Small intestine (tissue), 7 donors: ENCODE results near the gene CLEC18B. TPM values are rescaled to one million over a fixed set of nuclear protein-coding genes. Genes with fewer than 3 reads are reported as not detected.
A peak's percentile ranks its signal among the peaks of the same experiment; 100 is the strongest.

Source experiments
- DNase-seq, 2 donors: peaks; one replicate each; pipeline versions ENCODE4 v3.0.0 to v3.0.0-alpha.2; 2013
- FAIRE-seq: peaks from 2 replicates; lab custom pipeline; 2012; peaks lifted over from hg19 to GRCh38; lab: Jason Lieb, UNC
- H3K27ac ChIP-seq, 3 donors: one replicate each; pipeline ENCODE4 v1.5.1; 2013; ENCODE audit warnings: low read length in 2 of 3, mild to moderate bottlenecking in 2 of 3, control low read depth in 1 of 3, inconsistent platforms in 1 of 3, low read depth in 1 of 3, moderate library complexity in 1 of 3
- H3K27me3 ChIP-seq, 3 donors: one replicate each; pipeline ENCODE4 v1.6.1; 2013; ENCODE audit warnings: low read length in 3 of 3, inconsistent platforms in 1 of 3; ENCODE audit not compliant: control insufficient read depth in 3 of 3, insufficient read depth in 3 of 3
- H3K36me3 ChIP-seq, 3 donors: one replicate each; pipeline ENCODE4 v1.6.1; 2013; ENCODE audit warnings: low read length in 3 of 3, inconsistent platforms in 1 of 3, low read depth in 1 of 3, mild to moderate bottlenecking in 1 of 3, moderate library complexity in 1 of 3; ENCODE audit not compliant: control insufficient read depth in 3 of 3, insufficient read depth in 2 of 3
- H3K4me1 ChIP-seq, 3 donors: one replicate each; pipeline ENCODE4 v1.6.1; 2013; ENCODE audit warnings: low read length in 2 of 3, inconsistent platforms in 1 of 3, low read depth in 1 of 3, mild to moderate bottlenecking in 1 of 3, moderate library complexity in 1 of 3; ENCODE audit not compliant: control insufficient read depth in 3 of 3, insufficient read depth in 2 of 3
- H3K4me3 ChIP-seq, 3 donors: one replicate each; pipeline ENCODE4 v1.5.1; 2013; ENCODE audit warnings: low read length in 3 of 3, control low read depth in 1 of 3, inconsistent platforms in 1 of 3, low read depth in 1 of 3, mild to moderate bottlenecking in 1 of 3, moderate library complexity in 1 of 3
- H3K9me3 ChIP-seq, 2 donors: one replicate each; pipeline ENCODE4 v1.6.1; 2013; ENCODE audit warnings: low read depth in 1 of 2, low read length in 1 of 2; ENCODE audit not compliant: control insufficient read depth in 2 of 2, insufficient read depth in 1 of 2
- whole genome bisulfite sequencing, 3 donors: extraction: QIAGEN DNeasy Blood & Tissue Kit; methylation state at CpG; one replicate each; pipeline ENCODE4 v1.1.7; 2013; 5-methylcytosine and 5-hydroxymethylcytosine counted together
- polyA plus RNA-seq, 4 donors: library from polyadenylated mRNA; stranded (reverse) in 3 of 4; unstranded in 1 of 4; fragments of 200-250 nt in 3 of 4; fragments of 120-200 nt in 1 of 4; gene quantifications; one replicate each; pipeline versions ENCODE4 v1.2.1 to v1.2.3, GENCODE V29; 2013
- donor health status: healthy with polysubstance abuse.
- donor health status: control.
- donor health status: control.
- donor health status: Bipolar disorder and iron deficiency.
- donor health status: healthy.

Gene CLEC18B
- polyA plus RNA-seq, 4 donors = 0.92 to 4.5 (median 1.4) TPM

GRCh38 chr16:74462361-74462760, 41.1 kb upstream of the CLEC18B start:
- Histone ChIP-seq H3K27me3 (no peaks in the 10 kb centered on the region), H3K36me3 (peaks cover 14 to 70% (median 47%) of the 10 kb centered on the region in 3 donors), H3K9me3 (no peaks in the 10 kb centered on the region), H3K4me3 (no peak overlapping the region), H3K4me1 (no peaks in the 10 kb centered on the region), H3K27ac (no peak overlapping the region)
- DNase-seq (no peak), FAIRE-seq (no peak)
- 94 to 96% (median 96%) methylated on average over 4 of the region's 4 CpGs for WGBS, 3 donors

- no peaks in the 10 kb centered on the region for H3K27me3 ChIP-seq
- H3K36me3 ChIP-seq = peaks cover 14 to 75% (median 48%) of the 10 kb centered on the region in 3 donors
- FAIRE-seq (no peak), DNase-seq (no peak)
- H3K27ac ChIP-seq = no peak overlapping the region
- WGBS, 3 donors = 93 to 95% (median 94%) methylated on average over 9 of the region's 9 CpGs
- H3K4me3 ChIP-seq = no peak overlapping the region
- H3K4me1 ChIP-seq = no peaks in the 10 kb centered on the region
- no peaks in the 10 kb centered on the region for H3K9me3 ChIP-seq
Measured at GRCh38 chr16:74461826-74462225, 40.5 kb upstream of the CLEC18B start.

- WGBS, 3 donors = 88 to 95% (median 92%) methylated on average over 7 of the region's 7 CpGs
- H3K4me1 ChIP-seq = no peaks in the 10 kb centered on the region
- FAIRE-seq (no peak), DNase-seq (no peak)
- no peaks in the 10 kb centered on the region for H3K27me3 ChIP-seq
- H3K36me3 ChIP-seq = peaks cover 17 to 78% (median 52%) of the 10 kb centered on the region in 3 donors
- no peak overlapping the region for H3K27ac ChIP-seq
- no peak overlapping the region for H3K4me3 ChIP-seq
- no peaks in the 10 kb centered on the region for H3K9me3 ChIP-seq
Measured at GRCh38 chr16:74460542-74460941, 39.3 kb upstream of the CLEC18B start.

GRCh38 chr16:74456290-74456625, 35.0 kb upstream of the CLEC18B start:
- FAIRE-seq = no peak
- DNase-seq = no peak
- Histone ChIP-seq H3K27me3 (no peaks in the 10 kb centered on the region), H3K4me3 (no peak overlapping the region), H3K4me1 (peaks cover 0 to 8% (median 0%) of the 10 kb centered on the region in 3 donors), H3K9me3 (no peaks in the 10 kb centered on the region), H3K27ac (peak overlapping the region in 1 of 3 donors; percentile 2), H3K36me3 (peaks cover 22 to 84% (median 27%) of the 10 kb centered on the region in 3 donors)
- 93 to 96% (median 96%) methylated on average over 16 of the region's 16 CpGs for WGBS, 3 donors

DNA sequence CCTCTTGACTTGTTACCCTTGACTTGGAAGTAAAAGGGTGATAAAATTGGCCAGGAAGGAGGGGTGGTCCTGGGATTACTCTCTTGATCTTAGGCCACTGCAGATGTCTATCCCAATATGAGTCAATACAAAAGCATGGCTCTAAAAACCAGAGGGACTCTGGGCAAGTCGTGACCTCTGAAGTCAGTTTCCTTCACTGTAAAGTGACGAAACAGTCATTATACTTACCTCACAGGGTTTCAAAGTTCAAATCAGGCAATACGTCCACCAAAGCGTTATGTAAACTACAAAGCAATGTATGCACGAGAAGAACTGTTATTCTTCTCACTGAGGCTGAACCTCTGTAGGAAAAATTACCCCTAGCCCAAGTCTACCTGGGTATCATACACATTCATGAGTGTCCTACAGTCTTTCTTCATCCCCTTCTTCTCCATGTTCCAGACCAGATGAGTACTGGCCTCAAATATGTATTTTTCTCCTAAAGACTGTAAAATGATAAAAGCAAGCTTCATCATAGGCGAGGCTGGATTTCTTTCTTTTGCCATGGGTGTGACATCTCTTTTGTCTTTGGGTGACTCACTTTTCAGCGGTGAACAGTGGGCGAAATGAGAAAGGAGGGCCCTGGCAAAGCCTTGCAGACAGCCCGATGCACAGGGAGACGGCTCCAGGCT, 34.5 kb upstream of the CLEC18B start:
- H3K27me3 ChIP-seq = no peaks in the 10 kb centered on the region
- H3K9me3 ChIP-seq = no peaks in the 10 kb centered on the region
- no peak overlapping the region for H3K4me3 ChIP-seq
- H3K4me1 ChIP-seq = peaks cover 0 to 8% (median 0%) of the 10 kb centered on the region in 3 donors
- H3K36me3 ChIP-seq = peaks cover 22 to 84% (median 24%) of the 10 kb centered on the region in 3 donors
- FAIRE-seq (no peak), DNase-seq (peak; percentile 27 to 73)
- WGBS, 3 donors = 79 to 84% (median 79%) methylated on average over 10 of the region's 10 CpGs
- peak overlapping the region in 2 of 3 donors; percentile 4 to 55 for H3K27ac ChIP-seq

- 80 to 94% (median 94%) methylated on average over 7 of the region's 7 CpGs for WGBS, 3 donors
- no peak for DNase-seq
- Histone ChIP-seq H3K4me3 (no peak overlapping the region), H3K27ac (peak overlapping the region in 2 of 3 donors; percentile 4 to 55), H3K9me3 (no peaks in the 10 kb centered on the region), H3K36me3 (peaks cover 22 to 82% (median 22%) of the 10 kb centered on the region in 3 donors), H3K4me1 (peaks cover 0 to 8% (median under 1%) of the 10 kb centered on the region in 3 donors), H3K27me3 (no peaks in the 10 kb centered on the region)
- no peak for FAIRE-seq
Measured at GRCh38 chr16:74455213-74455612, 33.9 kb upstream of the CLEC18B start.

- Histone ChIP-seq H3K27me3 (no peaks in the 10 kb centered on the region), H3K4me3 (no peak overlapping the region), H3K27ac (no peak overlapping the region), H3K4me1 (peaks cover 12 to 32% (median 15%) of the 10 kb centered on the region in 3 donors), H3K36me3 (peaks cover 16 to 80% (median 18%) of the 10 kb centered on the region in 3 donors), H3K9me3 (no peaks in the 10 kb centered on the region)
- DNase-seq (no peak), FAIRE-seq (no peak)
- 85 to 96% (median 95%) methylated on average over 14 of the region's 14 CpGs for WGBS, 3 donors
Measured at GRCh38 chr16:74451951-74452758, 30.9 kb upstream of the CLEC18B start.

- FAIRE-seq (no peak), DNase-seq (no peak)
- H3K36me3 ChIP-seq = peaks cover 11 to 76% (median 18%) of the 10 kb centered on the region in 3 donors
- peak overlapping the region in 1 of 3 donors; percentile 22 for H3K27ac ChIP-seq
- 94 to 95% (median 94%) methylated on average over 19 to 20 of the region's 20 CpGs for WGBS, 3 donors
- H3K9me3 ChIP-seq = no peaks in the 10 kb centered on the region
- no peak overlapping the region for H3K4me3 ChIP-seq
- H3K27me3 ChIP-seq = no peaks in the 10 kb centered on the region
- peaks cover 12 to 32% (median 15%) of the 10 kb centered on the region in 3 donors for H3K4me1 ChIP-seq
Measured at GRCh38 chr16:74450967-74451760, 29.9 kb upstream of the CLEC18B start.
